K562 (cell line): ENCODE data around the gene UBA3. TPM values are rescaled to one million over a fixed set of nuclear protein-coding genes. Genes with fewer than 3 reads are reported as not detected.

Experiments used
- ATAC-seq: fragments of 200-7000 bp; cut with Tn5 transposase; 3 replicates; pipeline ENCODE4 v1.9.1; 2020; ENCODE audit warnings: moderate library complexity
- BruUV-seq: library from RNA; stranded (reverse); fragments of 400-500 nt; replicated peaks from 2 replicates; lab custom pipeline; 2021; lab: Mats Ljungman, UMichigan
- CTCF ChIA-PET: fragments of 300-600 bp; formaldehyde crosslinking; extraction: SDS; loops from one replicate; lab custom pipeline; 2021; ENCODE audit warnings: low intra/inter-chr PET ratio; lab: Yijun Ruan, JAX
- POLR2A ChIA-PET: fragments of 300-600, 350-650 bp; sonication (Branson Sonifier 250); formaldehyde crosslinking; extraction: SDS; loops from one replicate; lab custom pipeline; 2021; ENCODE audit warnings: antibody characterized with exemption, inconsistent platforms; lab: Yijun Ruan, JAX
- DNase-seq, 4 experiments: peaks; one replicate each; pipeline versions ENCODE4 v3.0.0 to v3.0.0-alpha.2; 2011 to 2018; ENCODE audit warnings: low spot score in 3 of 4, mixed read lengths in 3 of 4; ENCODE audit errors: extremely low read depth in 1 of 4
- FAIRE-seq: peaks from 2 replicates; lab custom pipeline; 2011; peaks lifted over from hg19 to GRCh38; lab: Jason Lieb, UNC
- H2AFZ ChIP-seq: 2 replicates; pipeline ENCODE4 v1.6.0; 2011; ENCODE audit warnings: low read depth, low read length, control low read depth, inconsistent platforms
- H3K27ac ChIP-seq: fragments of 200-600 bp; 3 replicates; pipeline ENCODE4 v1.8.0; 2011; ENCODE audit warnings: low read depth, mild to moderate bottlenecking, control low read depth, inconsistent platforms, low read length, moderate library complexity, mixed read lengths; ENCODE audit errors: extremely low read depth
- H3K27me3 ChIP-seq, 2 experiments: fragments of 300-600 bp in 1 of 2; 2 replicates in 1 of 2; 3 replicates in 1 of 2; pipeline versions ENCODE4 v1.6.0 to v1.8.0; 2011; ENCODE audit warnings: inconsistent platforms in 2 of 2, low read length in 2 of 2, mild to moderate bottlenecking in 1 of 2, mixed read lengths in 1 of 2, moderate library complexity in 1 of 2; ENCODE audit not compliant: control insufficient read depth in 2 of 2, insufficient read depth in 2 of 2
- H3K36me3 ChIP-seq: fragments of 300-600 bp; 3 replicates; pipeline ENCODE4 v1.8.0; 2011; ENCODE audit warnings: mild to moderate bottlenecking, low read length, inconsistent platforms; ENCODE audit not compliant: control insufficient read depth, insufficient read depth
- H3K4me1 ChIP-seq, 2 experiments: fragments of 200-600 bp in 1 of 2; replicated peaks in 1 of 2; 2 replicates in 1 of 2; 3 replicates in 1 of 2; pipeline versions ENCODE4 v1.5.1 to v1.8.0; 2011; ENCODE audit warnings: inconsistent platforms in 2 of 2, low read length in 2 of 2, mild to moderate bottlenecking in 1 of 2, mixed read lengths in 1 of 2, moderate library complexity in 1 of 2; ENCODE audit not compliant: control insufficient read depth in 2 of 2, insufficient read depth in 2 of 2
- H3K4me2 ChIP-seq: 2 replicates; pipeline ENCODE4 v1.6.1; 2011; ENCODE audit warnings: low read length, control low read depth, inconsistent platforms, mixed read lengths; ENCODE audit not compliant: insufficient read depth
- H3K4me3 ChIP-seq: fragments of 200-600 bp; sonication (generic), shearing (Covaris generic); 2 replicates; pipeline ENCODE4 v1.5.1; 2016; ENCODE audit warnings: control low read depth, inconsistent platforms
- H3K79me2 ChIP-seq: fragments of 200-600 bp; 3 replicates; pipeline ENCODE4 v1.8.0; 2011; ENCODE audit warnings: low read length, inconsistent platforms; ENCODE audit not compliant: control insufficient read depth, insufficient read depth
- H3K9ac ChIP-seq, 2 experiments: 2 replicates each; pipeline versions ENCODE4 v1.6.0 to v1.6.1; 2011; ENCODE audit warnings: low read depth in 2 of 2, low read length in 2 of 2, control low read depth in 1 of 2, inconsistent platforms in 1 of 2, mild to moderate bottlenecking in 1 of 2, mixed read lengths in 1 of 2; ENCODE audit not compliant: insufficient read depth in 1 of 2
- H3K9me1 ChIP-seq: one replicate; pipeline ENCODE4 v1.6.0; 2011; ENCODE audit warnings: inconsistent platforms, mild to moderate bottlenecking, low read length, moderate library complexity; ENCODE audit not compliant: control insufficient read depth, insufficient read depth
- H3K9me3 ChIP-seq: replicated peaks from 2 replicates; pipeline ENCODE4 v1.5.1; 2011; ENCODE audit warnings: low read depth, low read length, inconsistent platforms; ENCODE audit not compliant: control insufficient read depth, insufficient read depth
- H4K20me1 ChIP-seq: replicated peaks from 2 replicates; pipeline ENCODE4 v1.6.1; 2011; ENCODE audit warnings: low read length, inconsistent platforms, mixed read lengths; ENCODE audit not compliant: control insufficient read depth, insufficient read depth
- CHD1 ChIP-seq: fragments of 200-600 bp; sonication (generic); IDR thresholded peaks from one replicate; pipeline ENCODE4 v1.6.1; 2012; ENCODE audit warnings: mild to moderate bottlenecking, moderate library complexity, low read length, inconsistent platforms
- CREB5 ChIP-seq: fragments of 250-450 bp; sonication (Bioruptor Pico); IDR thresholded peaks from 2 replicates; pipeline ENCODE4 v1.5.0; 2020; ENCODE audit warnings: mild to moderate bottlenecking
- MCM7 ChIP-seq, 2 experiments: fragments of 450-650 bp; IDR thresholded peaks; 2 replicates each; pipeline ENCODE4 v1.6.1; 2016 to 2018
- MEF2D ChIP-seq: conservative IDR thresholded peaks from 2 replicates; pipeline ENCODE4 v1.6.1; 2016; ENCODE audit warnings: low read depth, missing genetic modification characterization, missing compliant biosample characterization
- POLR2AphosphoS5 ChIP-seq: IDR thresholded peaks from 2 replicates; pipeline ENCODE4 v1.6.1; 2011; ENCODE audit warnings: mild to moderate bottlenecking, low read depth, low read length, moderate library complexity; ENCODE audit not compliant: control insufficient read depth, insufficient read depth
- ZNF224 ChIP-seq: sonication (generic); formaldehyde crosslinking; IDR thresholded peaks from 2 replicates; pipeline ENCODE4 v1.8.0; 2022; ENCODE audit warnings: mild to moderate bottlenecking, missing genetic modification reagents
- WGBS: fragments of 100-300 bp; shearing (Covaris generic); methylation state at CpG from one replicate; pipeline ENCODE4 v1.1.6; 2016; ENCODE audit warnings: low coverage, mixed read lengths; ENCODE audit not compliant: insufficient coverage; ENCODE audit errors: missing lambda C conversion rate; 5-methylcytosine and 5-hydroxymethylcytosine counted together
- in situ Hi-C: fragments of 300-500 bp; cut with MboI; formaldehyde crosslinking; loops from 4 replicates; pipeline ENCODE4 v1.15.0; 2018; ENCODE audit warnings: inconsistent platforms, mixed read lengths
- intact Hi-C: fragments of 100-400 bp; cut with micrococcal nuclease; formaldehyde crosslinking; loops from 2 replicates; pipeline ENCODE4 v1.14.2; 2022
- polyA plus RNA-seq, 8 experiments: library from polyadenylated mRNA; depleted of rRNA in 4 of 8; stranded (reverse) in 5 of 8; unstranded in 3 of 8; fragments of >200 nt; fragmentation: Nextera tagmentation in 2 of 8; fragmentation: Illumina TruSeq in 1 of 8; extraction: Ambion mirVana in 2 of 8; extraction: Trizol in 1 of 8; gene quantifications; 2 replicates each; pipeline versions ENCODE4 v1.2.1 to v1.2.3, GENCODE V29; 2011 to 2014; ENCODE audit warnings: inconsistent platforms in 1 of 8, missing spikeins in 1 of 8
- total RNA-seq, 7 experiments: library from RNA; depleted of rRNA in 6 of 7; stranded (reverse); fragments of >200 nt in 6 of 7; fragmentation: Illumina TruSeq in 2 of 7; extraction: Trizol in 2 of 7; gene quantifications; 2 replicates each; pipeline versions ENCODE4 v1.2.1 to v1.2.3, GENCODE V29; 2011 to 2021; ENCODE audit warnings: low replicate concordance in 1 of 7
- TF ChIP-seq, protein P1 (sequence below): sonication (generic); formaldehyde crosslinking; IDR thresholded peaks from 2 replicates; pipeline ENCODE4 v1.8.1; 2023; ENCODE audit warnings: mild to moderate bottlenecking, missing genetic modification reagents

The UBA3 gene
- total and polyA plus RNA-seq, 9 of the 15 experiments (the other 6 are each of a cell fraction or from before 2014, with no cell fraction given): 23.2 to 80.0 (median 38.6) TPM

DNA sequence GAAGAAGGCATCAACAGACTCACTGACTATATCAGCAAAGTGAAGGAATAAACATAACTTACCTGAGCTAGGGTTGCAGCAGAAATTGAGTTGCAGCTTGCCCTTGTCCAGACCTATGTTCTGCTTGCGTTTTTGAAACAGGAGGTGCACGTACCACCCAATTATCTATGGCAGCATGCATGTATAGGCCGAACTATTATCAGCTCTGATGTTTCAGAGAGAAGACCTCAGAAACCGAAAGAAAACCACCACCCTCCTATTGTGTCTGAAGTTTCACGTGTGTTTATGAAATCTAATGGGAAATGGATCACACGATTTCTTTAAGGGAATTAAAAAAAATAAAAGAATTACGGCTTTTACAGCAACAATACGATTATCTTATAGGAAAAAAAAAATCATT is 24.4 kb upstream of the UBA3 start (continued):
- TF ChIP-seq, protein P1, sequence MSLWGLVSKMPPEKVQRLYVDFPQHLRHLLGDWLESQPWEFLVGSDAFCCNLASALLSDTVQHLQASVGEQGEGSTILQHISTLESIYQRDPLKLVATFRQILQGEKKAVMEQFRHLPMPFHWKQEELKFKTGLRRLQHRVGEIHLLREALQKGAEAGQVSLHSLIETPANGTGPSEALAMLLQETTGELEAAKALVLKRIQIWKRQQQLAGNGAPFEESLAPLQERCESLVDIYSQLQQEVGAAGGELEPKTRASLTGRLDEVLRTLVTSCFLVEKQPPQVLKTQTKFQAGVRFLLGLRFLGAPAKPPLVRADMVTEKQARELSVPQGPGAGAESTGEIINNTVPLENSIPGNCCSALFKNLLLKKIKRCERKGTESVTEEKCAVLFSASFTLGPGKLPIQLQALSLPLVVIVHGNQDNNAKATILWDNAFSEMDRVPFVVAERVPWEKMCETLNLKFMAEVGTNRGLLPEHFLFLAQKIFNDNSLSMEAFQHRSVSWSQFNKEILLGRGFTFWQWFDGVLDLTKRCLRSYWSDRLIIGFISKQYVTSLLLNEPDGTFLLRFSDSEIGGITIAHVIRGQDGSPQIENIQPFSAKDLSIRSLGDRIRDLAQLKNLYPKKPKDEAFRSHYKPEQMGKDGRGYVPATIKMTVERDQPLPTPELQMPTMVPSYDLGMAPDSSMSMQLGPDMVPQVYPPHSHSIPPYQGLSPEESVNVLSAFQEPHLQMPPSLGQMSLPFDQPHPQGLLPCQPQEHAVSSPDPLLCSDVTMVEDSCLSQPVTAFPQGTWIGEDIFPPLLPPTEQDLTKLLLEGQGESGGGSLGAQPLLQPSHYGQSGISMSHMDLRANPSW (CRISPR knock-in tag): no peak
- TF ChIP-seq POLR2AphosphoS5: no peak

- Histone ChIP-seq H3K4me3 (no peak overlapping the region), H3K79me2 (no peaks in the 10 kb centered on the region), H2AFZ (no peak overlapping the region), H3K27ac (no peak overlapping the region), H3K27me3 (no peaks in the 10 kb centered on the region), H3K4me2 (no peak overlapping the region), H3K9me1 (no peaks in the 10 kb centered on the region), H3K4me1 (peaks cover 0 to 6% of the 10 kb centered on the region in 2 experiments; a peak in 1 of 5 replicates), H4K20me1 (no peaks in the 10 kb centered on the region), H3K9ac (no peak overlapping the region), H3K9me3 (no peaks in the 10 kb centered on the region), H3K36me3 (peaks cover 16% of the 10 kb centered on the region; the same call in 1 of the 3 replicates)
- POLR2A ChIA-PET: no interaction called here
- no peak for DNase-seq
- FAIRE-seq: no peak
- intact Hi-C loops (no loop called here), in situ Hi-C loops (no loop called here)
- 60% methylated on average over 3 of the region's 3 CpGs for WGBS
- no TSS peak for BruUV-seq
- CTCF ChIA-PET: no interaction called here
- TF ChIP-seq ZNF224 (CRISPR knock-in tag) (no peak), CHD1 (no peak), MEF2D (no peak), MCM7 (IDR thresholded peaks at IDR 0.05) (no peak), CREB5 (no peak)
- ATAC-seq: no peak
These were observed 23.0 kb upstream of the UBA3 start for GRCh38 chr3:69103123-69103522.
